OCI-LY3 (cell line): Measurements from ENCODE around the gene TMEM59.

ENCODE experiments used
- H2AFZ ChIP-seq: fragments of 200-600, 300-600 bp; shearing (Covaris generic); 2 replicates; pipeline ENCODE4 v1.6.0; 2014; ENCODE audit warnings: antibody characterized with exemption, low read depth, low read length
- H3K27ac ChIP-seq: fragments of 200-600, 300-600 bp; sonication (generic); 2 replicates; pipeline ENCODE4 v1.5.1; 2014; ENCODE audit warnings: mild to moderate bottlenecking, low read length, moderate library complexity, mixed read lengths
- H3K27me3 ChIP-seq: fragments of 200-600, 300-600 bp; sonication (generic); 2 replicates; pipeline ENCODE4 v1.6.1; 2014; ENCODE audit warnings: low read depth, low read length, mixed read lengths
- H3K36me3 ChIP-seq: fragments of 200-600, 300-600 bp; sonication (generic); replicated peaks from 2 replicates; pipeline ENCODE3; 2014; ENCODE audit warnings: low read depth, low read length, mixed read lengths
- H3K4me1 ChIP-seq: fragments of 300-600, 200-600 bp; sonication (generic); 2 replicates; pipeline ENCODE4 v1.6.1; 2014; ENCODE audit warnings: low read length, mixed read lengths
- H3K4me2 ChIP-seq: fragments of 200-600, 300-600 bp; sonication (generic); 2 replicates; pipeline ENCODE4 v1.6.1; 2014; ENCODE audit warnings: low read length, mixed read lengths
- H3K4me3 ChIP-seq: fragments of 300-600, 200-600 bp; sonication (generic); 2 replicates; pipeline ENCODE4 v1.5.1; 2014; ENCODE audit warnings: antibody characterized with exemption, mild to moderate bottlenecking, low read length, moderate library complexity
- H3K79me2 ChIP-seq: fragments of 300-600, 200-600 bp; shearing (Covaris generic); 2 replicates; pipeline ENCODE4 v1.6.1; 2014; ENCODE audit warnings: mild to moderate bottlenecking, low read length, mixed read lengths
- H3K9ac ChIP-seq: fragments of 300-600, 200-600 bp; shearing (Covaris generic); 2 replicates; pipeline ENCODE4 v1.6.0; 2014; ENCODE audit warnings: mild to moderate bottlenecking, low read length, moderate library complexity
- H3K9me3 ChIP-seq: fragments of 200-600, 300-600 bp; shearing (Covaris generic); 2 replicates; pipeline ENCODE4 v1.6.1; 2014; ENCODE audit warnings: low read length, mixed read lengths; ENCODE audit not compliant: insufficient read depth
- H4K20me1 ChIP-seq: fragments of 200-600, 300-600 bp; sonication (generic); 2 replicates; pipeline ENCODE4 v1.6.1; 2016; ENCODE audit warnings: low read length, mixed read lengths; ENCODE audit not compliant: insufficient read depth
- EZH2phosphoT487 ChIP-seq: fragments of 200-600 bp; shearing (Covaris generic); IDR thresholded peaks from 2 replicates; pipeline ENCODE4 v1.6.1; 2018; ENCODE audit warnings: antibody characterized with exemption, mixed run types, low read depth
- TF ChIP-seq, protein P1 (sequence below): fragments of 200-600, 300-600 bp; sonication (generic); IDR thresholded peaks from 2 replicates; pipeline ENCODE4 v1.5.1; 2014; ENCODE audit warnings: antibody characterized with exemption, low read length, low read depth

The TMEM59 gene

DNA sequence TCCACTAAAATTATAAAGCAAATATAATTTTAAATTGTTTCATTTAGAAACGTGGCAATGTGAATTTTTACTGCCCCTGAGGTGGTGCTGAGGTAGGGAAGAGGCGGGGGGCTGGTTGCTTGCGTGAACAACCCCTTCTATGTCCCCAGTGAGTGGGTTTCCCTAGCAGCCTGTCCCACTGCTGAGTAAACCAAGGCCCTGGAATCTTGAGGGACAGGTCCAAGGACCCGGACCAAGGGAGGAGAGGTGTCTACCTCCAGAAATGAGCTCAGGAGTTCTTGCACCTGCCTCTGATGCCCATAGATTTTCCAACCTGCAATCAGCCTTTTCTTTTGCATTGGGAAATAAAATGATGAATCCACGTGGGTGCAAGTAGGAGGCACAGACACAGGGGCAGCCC, 34.4 kb downstream of the TMEM59 start:
- TF ChIP-seq, protein P1, sequence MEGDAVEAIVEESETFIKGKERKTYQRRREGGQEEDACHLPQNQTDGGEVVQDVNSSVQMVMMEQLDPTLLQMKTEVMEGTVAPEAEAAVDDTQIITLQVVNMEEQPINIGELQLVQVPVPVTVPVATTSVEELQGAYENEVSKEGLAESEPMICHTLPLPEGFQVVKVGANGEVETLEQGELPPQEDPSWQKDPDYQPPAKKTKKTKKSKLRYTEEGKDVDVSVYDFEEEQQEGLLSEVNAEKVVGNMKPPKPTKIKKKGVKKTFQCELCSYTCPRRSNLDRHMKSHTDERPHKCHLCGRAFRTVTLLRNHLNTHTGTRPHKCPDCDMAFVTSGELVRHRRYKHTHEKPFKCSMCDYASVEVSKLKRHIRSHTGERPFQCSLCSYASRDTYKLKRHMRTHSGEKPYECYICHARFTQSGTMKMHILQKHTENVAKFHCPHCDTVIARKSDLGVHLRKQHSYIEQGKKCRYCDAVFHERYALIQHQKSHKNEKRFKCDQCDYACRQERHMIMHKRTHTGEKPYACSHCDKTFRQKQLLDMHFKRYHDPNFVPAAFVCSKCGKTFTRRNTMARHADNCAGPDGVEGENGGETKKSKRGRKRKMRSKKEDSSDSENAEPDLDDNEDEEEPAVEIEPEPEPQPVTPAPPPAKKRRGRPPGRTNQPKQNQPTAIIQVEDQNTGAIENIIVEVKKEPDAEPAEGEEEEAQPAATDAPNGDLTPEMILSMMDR = no peak
- no peak for TF ChIP-seq EZH2phosphoT487
- Histone ChIP-seq H3K27me3 (no peaks in the 10 kb centered on the region), H3K4me3 (no peak overlapping the region), H3K36me3 (no peaks in the 10 kb centered on the region), H4K20me1 (no peaks in the 10 kb centered on the region), H3K9me3 (no peaks in the 10 kb centered on the region), H2AFZ (no peak overlapping the region), H3K27ac (no peak overlapping the region), H3K4me1 (no peaks in the 10 kb centered on the region), H3K4me2 (no peak overlapping the region), H3K79me2 (no peaks in the 10 kb centered on the region), H3K9ac (no peak overlapping the region)

DNA sequence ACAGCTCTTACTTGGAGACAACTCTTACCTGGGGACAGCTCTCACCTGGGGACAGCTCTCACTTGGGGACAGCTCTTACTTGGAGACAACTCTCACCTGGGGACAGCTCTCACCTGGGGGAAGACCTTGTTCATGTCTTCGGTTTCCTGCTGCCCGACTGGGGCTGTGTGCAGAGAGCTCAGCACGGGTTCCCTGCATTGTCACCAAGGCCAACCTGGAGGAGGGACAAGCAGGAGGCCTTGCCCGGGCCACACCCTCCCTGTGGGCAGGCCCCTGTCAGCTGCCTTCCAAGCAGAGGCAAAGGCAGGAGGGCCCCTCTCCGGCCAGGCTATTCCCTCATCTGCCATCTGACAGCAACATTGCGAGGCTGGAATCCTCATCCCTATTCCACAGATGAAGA, 35.0 kb downstream of the TMEM59 start, which contains the start of gene LDLRAD1:
TSS of gene LDLRAD1 (minus strand) at position 208 of the 400 bp plus-strand sequence. CDS start at position 134, 74 bp downstream.
- Histone ChIP-seq H3K9me3 (no peaks in the 10 kb centered on the region), H2AFZ (no peak within 1 kb of the TSS), H3K27ac (no peak within 1 kb of the TSS), H3K4me1 (no peaks in the 10 kb centered on the region), H3K79me2 (no peaks in the 10 kb centered on the region), H3K27me3 (no peaks in the 10 kb centered on the region), H3K9ac (no peak within 1 kb of the TSS), H3K4me2 (no peak within 1 kb of the TSS), H4K20me1 (no peaks in the 10 kb centered on the region), H3K36me3 (no peaks in the 10 kb centered on the region), H3K4me3 (no peak within 1 kb of the TSS)
- TF ChIP-seq, protein P1 = no peak
- TF ChIP-seq EZH2phosphoT487 = no peak

DNA sequence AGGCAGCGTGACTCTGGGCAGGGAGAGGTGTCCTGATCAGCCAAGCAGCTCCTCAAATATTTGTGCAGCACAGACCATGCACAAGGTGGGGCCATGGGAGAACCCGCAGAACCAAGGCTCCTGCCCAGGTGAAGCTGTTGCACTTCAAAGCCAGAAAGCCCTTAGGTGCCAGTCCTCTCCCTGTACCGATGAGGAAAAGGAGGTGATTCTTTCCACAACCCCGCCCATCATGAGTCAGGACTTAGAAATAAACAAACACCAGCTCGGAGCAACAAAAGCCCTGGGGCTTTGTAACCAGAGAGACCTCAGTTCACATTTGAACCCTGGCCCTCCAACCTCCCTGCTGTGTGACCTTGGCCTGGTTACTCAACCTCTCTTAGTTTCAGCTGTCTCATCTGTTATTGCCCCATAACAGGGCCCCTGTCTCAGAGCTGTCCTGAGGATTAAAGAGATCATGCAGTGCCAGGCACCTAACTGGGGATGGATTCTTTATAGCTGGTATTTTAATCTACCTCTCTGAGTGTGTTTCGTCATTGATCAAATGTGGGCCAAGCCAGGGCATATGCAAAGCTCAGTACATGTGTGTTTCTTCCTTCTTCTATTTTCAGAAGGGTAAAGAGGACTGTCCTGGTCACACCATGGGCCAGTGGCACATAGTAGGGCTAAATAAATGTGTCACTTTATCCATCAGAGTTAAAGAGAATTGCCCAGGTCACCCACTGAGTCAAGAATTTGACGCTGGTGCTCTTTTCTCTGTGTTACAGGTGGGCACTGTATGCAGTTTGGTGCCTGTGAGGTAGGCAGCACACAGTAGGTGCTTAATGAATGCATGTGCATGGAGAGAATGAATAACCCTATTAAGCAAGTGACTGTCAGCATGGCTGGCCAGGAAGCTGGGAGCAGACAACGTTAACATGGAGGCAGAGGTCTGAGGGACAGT, 36.4 kb downstream of the TMEM59 start:
- Histone ChIP-seq H3K4me3 (no peak overlapping the region), H2AFZ (no peak overlapping the region), H3K79me2 (no peaks in the 10 kb centered on the region), H4K20me1 (no peaks in the 10 kb centered on the region), H3K9me3 (no peaks in the 10 kb centered on the region), H3K4me2 (no peak overlapping the region), H3K9ac (no peak overlapping the region), H3K27ac (no peak overlapping the region), H3K4me1 (no peaks in the 10 kb centered on the region), H3K36me3 (no peaks in the 10 kb centered on the region), H3K27me3 (no peaks in the 10 kb centered on the region)
- TF ChIP-seq EZH2phosphoT487 = no peak
- TF ChIP-seq, protein P1 = no peak

DNA sequence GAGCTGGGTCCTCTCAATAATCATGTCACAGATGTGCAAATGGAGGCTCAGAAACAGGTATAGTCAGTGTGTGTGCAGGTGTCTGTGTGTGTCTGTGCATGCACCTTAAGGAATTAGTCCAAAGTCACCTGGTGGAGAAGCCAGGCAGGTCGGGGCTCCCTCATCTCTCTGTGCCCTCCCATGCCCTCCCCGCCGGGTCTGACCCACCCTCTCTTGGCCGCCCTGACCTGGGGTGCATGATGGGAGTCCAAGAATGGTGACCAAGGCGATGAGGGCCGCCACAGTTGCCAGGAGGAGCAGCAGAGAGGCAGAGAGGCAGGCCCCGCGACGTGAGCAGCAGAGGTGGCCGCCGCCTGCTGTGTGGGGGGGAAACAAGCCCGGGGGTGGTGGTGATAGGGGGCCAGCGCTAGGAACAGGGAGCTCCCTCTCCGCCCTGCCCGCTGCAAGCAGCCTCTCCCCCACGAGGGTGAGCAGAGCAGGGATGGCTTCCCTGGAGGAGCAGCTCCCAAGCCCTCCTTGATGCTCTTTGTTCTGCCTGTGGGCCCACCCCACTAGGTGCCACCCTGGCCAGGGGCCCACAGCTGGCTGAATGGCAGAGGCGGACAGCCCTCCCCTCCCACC, 38.9 kb downstream of the TMEM59 start:
- H2AFZ ChIP-seq = no peak overlapping the region
- H3K36me3 ChIP-seq = no peaks in the 10 kb centered on the region
- H3K9ac ChIP-seq = no peak overlapping the region
- H3K27ac ChIP-seq = no peak overlapping the region
- no peaks in the 10 kb centered on the region for H3K27me3 ChIP-seq
- H3K4me1 ChIP-seq = no peaks in the 10 kb centered on the region
- no peaks in the 10 kb centered on the region for H4K20me1 ChIP-seq
- H3K79me2 ChIP-seq = no peaks in the 10 kb centered on the region
- no peaks in the 10 kb centered on the region for H3K9me3 ChIP-seq
- no peak overlapping the region for H3K4me3 ChIP-seq
- no peak overlapping the region for H3K4me2 ChIP-seq
- TF ChIP-seq EZH2phosphoT487 = no peak
- TF ChIP-seq, protein P1 = no peak
